ENCODE data around the gene CDC42BPB.
A peak's percentile ranks its signal among the peaks of the same experiment; 100 is the strongest.

CDC42BPB gene

DNA sequence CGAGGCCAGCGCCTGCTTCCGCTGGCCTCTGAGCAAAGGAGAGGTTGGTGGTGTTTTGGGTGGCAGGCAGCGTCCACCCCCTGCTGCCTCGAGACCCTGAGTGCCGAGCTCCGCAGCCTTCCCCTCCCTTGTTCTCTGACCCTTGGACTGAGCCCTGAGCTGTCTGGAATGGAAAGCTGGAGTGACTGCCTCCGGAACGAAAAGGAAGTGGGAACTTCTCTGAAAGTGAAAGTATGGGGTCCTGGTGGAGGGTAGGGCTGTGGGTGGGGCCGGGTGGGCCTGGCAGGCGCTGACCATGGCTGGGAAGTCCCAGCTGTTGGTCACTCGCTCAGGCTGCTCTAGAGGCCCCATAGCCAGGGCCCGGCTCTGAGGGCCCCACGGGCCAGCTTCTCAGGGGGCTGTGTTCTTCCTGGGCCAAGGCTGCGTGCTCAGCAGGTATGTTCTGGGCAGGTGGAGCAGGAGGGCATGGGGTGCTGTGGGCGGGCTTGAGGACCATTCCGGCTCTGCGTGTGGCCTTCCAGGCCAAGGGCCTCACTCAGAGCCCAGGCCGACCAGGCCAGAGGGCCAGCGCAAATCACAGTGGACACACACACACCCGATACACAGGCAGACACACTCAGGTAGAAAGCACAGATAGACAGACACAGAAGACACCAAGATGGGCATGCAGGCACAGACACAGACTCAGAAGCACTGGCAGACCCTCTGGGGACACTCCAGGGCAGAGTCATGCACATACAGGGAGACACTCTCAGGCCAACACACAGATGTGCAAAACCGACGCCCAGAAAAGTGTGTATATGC, 37.3 kb upstream of the CDC42BPB start, which contains the start of gene EXOC3L4:
Gene EXOC3L4 (plus strand): TSS at position 320 of the 804 bp plus-strand sequence. CDS start 5,495 bp downstream, outside the sequence.
- DNase-seq (ENCODE audit: low spot score), result no peak

DNA sequence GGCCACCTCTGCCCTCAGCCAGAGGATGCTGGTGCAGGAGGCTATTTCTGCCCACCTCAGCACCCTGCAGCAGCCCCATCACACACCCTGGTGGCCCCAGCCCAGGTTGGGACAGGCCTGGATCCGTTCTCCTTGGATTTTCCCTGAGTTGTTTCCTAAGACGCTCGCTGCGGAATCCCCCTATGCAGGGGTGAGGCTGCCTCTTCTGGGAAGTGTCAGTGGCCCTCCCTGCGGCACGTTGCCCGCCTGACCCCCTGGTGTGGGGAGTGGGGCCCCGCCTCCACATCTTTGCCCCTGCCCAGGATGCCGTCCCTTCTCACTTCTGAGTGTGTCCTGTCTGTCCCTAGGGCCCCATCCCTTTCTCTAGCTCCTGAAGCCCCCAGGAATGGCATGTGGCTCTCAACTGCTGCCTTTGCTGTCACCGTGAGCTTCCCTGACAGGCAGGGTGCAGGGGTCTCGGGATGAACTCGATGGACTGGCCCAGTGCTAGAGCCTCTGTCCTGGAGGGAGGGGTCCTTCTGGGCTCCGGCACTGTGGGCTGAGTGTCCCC, 36.6 kb upstream of the CDC42BPB start:
- no peak for DNase-seq (ENCODE audit: low spot score)

DNA sequence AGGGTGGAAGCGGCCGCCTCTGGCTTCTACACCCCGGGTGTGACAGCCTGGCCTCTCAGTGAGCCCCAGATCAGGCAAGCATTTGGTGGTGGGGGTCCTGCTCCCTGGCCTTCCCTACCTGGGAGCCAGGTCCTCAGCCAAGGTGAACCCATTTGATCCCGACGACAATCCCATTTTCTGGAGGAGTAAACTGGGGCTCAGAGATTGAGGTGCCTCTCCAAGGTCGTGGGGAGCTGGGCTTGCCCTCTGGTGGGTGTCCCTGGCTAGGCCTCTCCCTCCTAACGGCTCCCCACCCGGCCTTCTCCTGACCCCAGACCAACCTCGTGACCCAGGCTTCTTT, 34.5 kb upstream of the CDC42BPB start:
- DNase-seq (ENCODE audit: low spot score), result no peak

DNA sequence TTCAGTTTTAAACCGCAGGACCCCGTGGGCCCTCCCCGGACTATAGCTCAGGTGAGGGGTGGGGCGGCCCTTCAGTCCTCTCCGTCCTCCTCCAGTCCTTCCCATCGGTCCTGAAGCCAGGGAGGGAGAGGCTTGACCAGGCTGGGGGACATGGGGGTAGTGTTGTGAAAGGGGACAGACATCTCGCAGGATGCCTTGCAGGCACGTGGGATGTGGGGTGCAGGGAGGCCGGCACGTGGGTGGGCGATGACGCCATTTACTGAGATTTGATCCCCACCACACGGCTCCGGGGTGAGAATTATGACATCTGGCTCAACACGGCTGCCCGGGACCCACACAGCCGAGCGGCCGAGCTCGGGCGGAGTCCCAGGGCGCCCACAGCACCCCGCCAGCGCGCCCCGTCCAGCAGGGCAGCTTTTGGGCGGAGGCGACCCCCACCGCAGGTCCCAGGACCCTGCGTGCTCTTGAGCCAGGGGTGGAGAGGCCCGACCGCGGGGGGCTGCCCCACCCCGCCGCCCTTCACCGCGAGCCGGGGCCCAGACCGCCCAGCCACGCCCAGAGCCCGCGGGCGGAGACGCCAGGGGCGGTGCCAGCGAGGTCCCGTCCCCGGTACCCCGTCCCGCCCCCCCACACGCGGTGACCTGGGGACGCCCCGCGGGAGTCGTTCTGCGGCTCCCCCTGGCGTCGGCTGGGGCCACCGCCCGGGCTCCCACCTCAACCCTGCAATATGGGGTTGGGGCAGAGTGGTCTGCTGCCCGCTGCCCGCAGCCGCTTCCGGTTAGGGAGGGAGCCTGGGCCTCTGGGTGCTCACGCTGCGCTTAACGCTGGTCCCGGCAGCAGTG, 33.9 kb upstream of the CDC42BPB start:
- no peak for DNase-seq (ENCODE audit: low spot score)

DNA sequence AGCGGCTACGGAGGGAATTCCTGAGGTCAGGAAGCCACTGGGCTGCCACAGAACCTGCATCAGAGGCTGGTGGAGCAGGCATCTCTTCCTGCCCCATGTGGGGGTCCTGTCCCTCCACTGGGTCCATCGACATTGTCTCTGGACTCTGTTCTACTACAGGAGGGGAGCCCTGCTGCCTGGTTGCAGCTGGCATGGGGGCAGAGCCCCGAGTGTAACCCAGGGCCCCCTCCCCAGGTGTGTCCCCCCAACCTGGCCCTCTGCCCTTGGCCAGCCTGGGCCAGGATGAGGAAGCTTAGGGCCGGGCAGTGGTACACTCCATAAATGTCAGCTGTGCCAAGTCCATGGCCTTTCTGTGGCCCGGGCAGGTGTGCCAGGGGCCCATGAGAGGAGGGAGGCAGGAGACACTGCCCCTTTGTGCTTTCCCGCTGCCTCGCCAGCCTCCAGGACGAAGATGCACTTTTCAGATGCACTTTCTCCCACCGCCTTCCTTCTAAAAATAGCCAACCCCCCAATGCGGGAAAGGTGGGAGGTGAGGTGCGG, 33.2 kb upstream of the CDC42BPB start:
- DNase-seq (ENCODE audit: low spot score), result no peak

DNA sequence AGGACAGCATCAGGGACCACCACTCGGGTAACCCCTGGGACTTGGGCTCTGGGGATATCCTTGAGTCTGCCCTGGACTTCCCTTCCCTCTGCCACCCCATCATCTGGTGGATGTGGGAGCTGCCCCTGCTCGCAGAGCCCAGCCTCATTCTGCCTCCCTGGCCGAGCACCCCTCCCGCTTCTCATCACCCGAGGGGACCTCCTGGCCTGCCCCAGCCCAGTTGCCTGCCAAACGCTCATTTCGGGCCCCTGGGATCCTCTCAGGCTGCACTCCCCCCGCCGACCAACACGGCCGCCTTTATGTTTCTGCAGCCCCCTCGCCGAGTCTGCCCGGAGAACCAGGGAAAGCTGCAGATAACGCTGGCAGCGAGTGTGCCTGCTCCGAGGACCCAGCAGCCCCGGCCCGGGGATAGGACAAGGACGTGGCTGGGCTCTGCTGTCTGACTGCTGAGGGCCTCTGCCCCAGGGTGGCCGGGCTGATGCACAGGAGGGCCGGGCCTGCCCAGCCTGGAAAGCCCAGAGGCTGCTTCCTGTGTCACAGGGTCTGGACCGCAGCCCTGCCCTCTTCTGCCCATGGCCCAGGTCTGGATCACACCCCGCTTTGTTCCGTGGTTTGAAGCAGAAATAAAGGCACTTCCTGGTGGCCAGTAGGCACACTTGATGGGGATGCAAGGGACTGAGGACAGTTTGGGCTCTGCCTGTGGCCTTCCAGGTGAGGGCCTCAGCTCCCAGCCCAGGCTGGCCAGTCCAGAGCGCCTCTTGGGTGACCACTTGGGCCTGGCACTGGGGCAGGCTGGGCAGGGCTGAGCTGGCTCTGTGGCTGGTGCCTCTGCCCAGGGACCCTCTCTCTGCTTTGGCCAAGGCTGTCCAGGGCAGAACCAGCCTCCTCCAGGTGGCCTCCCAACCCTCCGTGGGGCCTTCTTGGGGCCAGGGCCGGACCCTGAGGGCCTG, 32.3 kb upstream of the CDC42BPB start:
- DNase-seq (ENCODE audit: low spot score), result no peak

DNA sequence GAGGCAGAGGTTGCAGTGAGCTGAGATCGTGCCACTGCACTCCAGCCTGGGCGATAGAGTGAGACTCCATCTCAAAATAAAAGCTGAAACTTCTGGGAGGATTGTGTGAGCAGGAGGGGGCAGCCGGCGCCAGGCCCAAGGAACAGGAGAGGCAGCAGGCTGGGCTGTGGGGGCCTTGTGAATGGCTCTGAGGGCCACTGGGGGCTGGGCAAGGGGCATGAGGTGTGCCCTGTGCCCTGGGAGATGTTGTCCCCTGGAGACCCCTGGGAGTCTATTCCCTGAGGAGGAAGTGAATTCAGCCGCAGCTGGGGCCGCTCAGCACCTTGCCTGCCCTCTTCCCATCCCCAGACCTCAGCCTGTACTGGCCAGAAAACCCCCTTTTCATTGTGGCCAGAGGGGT, 31.6 kb upstream of the CDC42BPB start:
- no peak for DNase-seq (ENCODE audit: low spot score)

DNA sequence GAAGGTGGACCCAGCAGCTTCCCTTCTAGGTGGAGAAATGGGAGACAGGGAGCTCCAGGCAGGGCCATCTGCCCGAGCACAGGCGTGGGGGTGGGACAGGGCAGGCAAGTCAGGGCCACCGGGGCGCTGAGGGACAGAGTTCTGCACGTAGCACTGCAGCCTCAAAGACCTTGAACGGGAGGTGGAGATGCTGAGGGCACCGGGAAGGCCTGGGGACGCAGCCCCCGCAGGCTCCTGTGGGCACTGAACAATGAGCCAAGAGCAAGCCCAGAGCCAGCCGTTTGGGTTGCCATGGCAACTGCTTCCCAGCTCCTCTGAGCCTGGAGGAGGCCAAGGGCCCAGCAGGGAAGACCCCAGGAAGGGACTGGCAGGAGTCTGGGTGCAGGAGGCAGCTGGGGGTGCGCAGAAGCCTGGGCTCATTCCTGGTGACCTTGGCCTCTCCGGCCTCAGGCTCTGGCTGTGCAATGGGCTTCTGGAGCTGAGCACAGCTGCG, 30.0 kb upstream of the CDC42BPB start:
- DNase-seq (ENCODE audit: low spot score), result peak; percentile 30

DNA sequence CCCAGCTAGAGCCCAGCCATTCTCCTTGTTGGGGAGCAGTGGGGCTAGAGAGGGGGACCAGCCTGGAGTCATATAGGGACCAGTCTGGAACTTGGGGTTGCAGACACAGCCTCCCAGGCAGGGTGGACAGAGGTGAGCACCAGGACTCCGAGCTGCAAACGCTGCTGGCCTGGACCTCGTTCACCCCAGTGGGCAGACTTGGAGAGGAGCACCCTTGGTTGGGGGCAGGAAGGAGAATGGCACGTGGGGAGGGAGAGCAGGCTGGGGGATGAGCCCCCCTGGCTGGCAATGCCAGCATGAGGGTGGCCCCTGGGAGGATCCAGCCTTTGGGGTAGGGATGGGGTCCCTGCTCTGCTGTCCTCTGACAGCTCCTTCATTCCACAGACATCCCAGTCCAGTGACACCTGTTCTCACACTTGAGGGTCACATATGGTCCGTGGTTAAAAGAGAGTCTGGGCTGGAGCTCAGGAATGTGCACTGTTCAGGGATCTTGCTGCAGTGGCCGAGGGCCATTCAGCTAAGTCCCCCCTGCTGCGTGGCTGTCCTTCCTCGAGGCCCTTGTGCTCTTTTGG, 29.5 kb upstream of the CDC42BPB start:
- DNase-seq (ENCODE audit: low spot score), result no peak

DNA sequence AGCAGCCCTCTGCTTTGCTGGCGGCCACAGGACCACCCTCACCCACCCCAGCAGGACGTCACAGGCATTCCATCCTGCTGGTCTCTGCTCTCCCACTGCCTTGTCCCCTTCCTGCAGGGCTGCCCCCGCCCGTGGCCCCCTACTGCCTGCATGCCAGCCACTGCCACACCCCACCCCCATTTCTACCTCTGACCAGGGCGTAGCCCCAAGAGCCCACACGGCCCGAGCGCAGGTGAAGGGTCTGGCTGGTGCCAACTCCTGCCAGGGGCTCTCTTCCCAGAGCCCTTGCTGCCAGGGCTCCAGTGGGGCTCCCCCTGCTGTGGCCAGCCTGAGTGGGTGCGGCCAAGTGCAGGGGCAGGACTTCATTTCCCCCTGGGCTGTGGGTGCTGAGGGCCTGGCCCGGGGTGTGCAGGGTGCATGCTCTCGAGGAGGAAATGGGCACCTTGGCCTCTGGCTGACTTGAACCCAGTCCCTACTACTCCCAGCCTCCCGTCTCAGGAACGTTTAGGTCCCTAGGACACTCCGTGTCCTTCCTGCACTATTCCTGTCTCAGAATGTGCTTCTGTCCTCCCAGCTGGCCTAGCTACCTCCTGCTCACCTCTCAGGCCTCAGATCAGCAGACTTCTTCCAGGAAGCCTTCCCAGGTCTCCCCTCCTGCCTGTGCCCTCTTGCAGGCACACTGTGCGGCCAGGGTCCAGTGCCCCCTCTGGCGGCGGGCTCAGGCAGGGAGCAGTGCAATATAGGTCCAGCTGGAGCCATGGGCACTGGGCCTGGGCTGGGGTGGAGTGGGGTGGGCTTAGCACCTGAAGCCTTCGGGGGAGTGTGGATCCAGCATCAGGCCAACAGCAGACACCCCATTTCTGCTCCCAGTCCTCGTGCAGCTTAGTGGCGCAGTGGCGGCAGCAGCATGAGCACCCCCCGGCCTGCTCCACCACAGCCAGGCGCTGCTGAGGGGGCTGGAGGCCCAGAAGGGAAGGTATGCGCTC, 28.1 kb upstream of the CDC42BPB start:
- DNase-seq (ENCODE audit: low spot score), result no peak

DNA sequence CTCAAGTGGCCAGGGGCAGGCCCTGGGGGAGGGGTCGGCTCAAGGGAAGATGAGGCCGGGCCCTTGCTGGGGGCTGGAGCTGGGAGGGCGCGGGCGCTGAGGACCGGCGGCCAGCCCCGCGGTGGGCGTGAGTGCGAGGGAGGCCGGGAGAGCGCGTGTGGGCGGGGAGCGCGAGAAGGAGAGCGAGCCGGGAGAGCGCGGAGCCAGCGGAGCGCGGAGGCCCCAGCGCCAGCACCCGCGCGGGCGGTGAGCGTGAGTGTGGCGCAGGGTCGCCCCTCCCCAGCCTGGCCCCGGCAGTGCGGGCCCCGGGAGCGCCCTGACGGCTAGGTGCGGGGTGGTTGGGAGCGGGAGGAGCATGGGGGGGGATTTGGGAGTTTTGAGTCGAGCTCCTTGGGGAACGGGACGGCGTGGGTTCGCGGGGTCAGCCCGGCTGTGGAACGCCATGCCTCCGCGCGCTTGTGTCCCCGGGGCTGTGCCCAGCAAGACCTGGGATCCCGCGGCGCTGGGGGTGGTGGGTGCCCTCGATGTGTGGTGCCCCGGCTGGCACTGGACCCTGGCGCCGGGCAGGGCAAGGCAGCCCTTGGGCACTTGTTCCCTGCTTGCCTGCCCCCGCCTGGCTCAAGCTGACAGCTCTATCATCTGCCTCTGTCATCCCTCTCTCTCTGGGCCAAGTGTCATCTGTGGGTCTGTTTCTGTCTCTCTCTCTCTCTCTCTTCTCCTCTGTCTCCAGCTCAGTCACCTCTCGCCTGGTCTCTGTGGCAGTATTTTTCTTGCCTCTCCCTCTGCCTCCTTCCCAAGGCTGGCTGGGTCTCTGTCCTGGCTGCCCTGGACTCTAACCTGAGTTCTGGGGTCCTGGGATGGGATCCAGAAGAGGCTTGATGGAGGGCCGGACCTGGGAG, 26.9 kb upstream of the CDC42BPB start, which contains the start of gene LBHD2:
Gene LBHD2 (plus strand): TSS at position 190 of the 899 bp plus-strand sequence. CDS start 1,803 bp downstream, outside the sequence.
- no peak for DNase-seq (ENCODE audit: low spot score)

DNA sequence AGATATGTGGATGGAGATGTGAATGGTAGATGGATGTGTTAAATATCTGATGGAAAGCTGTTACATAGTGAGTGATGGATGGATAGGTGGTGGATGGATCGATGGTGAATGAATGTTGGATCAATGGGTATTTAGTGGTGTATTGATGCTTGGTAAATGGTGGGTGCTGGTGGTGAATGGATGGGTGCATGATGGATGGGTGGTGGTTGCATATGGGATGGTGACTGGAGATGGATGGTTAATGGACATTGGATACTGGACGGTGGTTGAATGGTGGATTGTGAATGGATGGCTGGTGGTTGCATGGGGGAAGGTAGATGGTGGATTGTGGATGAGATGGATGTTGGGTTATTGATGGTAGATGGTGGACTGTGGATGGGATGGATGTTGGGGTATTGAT, 24.6 kb upstream of the CDC42BPB start:
- DNase-seq (ENCODE audit: low spot score), result no peak

DNA sequence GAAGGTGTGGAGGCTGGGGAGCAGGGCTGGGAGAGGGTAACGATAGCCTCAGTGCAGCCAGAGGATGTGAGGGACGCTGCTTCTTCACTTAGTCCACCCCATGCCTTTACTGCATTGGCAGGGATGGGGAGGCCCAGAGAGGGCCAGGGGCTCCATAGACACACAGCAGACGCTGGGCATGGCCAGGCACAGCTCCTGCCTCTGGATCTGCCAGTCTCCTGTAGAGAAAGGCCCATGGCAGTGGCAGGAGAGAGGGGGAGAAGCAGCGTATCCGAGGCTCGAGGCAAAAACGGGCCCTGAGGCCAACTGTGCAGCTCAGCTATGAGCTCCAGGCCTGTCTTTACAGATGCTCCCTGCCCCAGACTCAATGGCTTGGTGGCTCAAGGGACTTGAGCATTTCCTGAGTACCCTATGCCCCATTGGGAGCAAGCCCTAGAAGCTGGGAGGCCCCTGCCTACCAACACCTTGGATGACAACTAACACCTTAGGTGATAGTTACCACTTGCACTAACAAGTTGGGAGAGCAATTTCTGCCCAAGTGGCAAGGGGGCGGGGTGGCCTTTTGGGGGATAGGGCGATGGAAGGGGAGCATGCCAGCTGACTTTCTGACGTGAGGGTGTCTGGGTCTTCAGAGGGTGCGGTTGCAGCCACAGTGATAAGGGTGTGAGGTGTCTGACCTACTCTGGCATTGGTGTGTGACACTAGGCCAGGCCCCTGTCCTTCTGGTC, 21.7 kb upstream of the CDC42BPB start:
- no peak for DNase-seq (ENCODE audit: low spot score)

DNA sequence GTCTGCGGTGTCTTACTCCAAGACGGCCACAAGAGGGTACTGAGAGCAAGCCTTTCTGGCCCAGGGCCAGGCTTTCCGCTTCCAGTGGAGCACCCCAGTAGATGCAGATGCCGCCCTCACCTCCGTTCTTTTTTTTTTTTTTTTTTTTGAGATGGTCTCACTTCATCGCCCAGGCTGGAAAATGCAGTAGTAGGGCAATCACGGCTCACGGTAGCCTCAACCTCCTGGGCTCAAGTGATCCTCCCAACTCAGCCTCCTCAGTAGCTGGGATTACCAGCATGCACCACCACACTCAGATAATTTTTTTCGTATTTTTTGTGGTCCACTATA, 21.0 kb upstream of the CDC42BPB start:
- peak; percentile 84 for DNase-seq (ENCODE audit: low spot score)

DNA sequence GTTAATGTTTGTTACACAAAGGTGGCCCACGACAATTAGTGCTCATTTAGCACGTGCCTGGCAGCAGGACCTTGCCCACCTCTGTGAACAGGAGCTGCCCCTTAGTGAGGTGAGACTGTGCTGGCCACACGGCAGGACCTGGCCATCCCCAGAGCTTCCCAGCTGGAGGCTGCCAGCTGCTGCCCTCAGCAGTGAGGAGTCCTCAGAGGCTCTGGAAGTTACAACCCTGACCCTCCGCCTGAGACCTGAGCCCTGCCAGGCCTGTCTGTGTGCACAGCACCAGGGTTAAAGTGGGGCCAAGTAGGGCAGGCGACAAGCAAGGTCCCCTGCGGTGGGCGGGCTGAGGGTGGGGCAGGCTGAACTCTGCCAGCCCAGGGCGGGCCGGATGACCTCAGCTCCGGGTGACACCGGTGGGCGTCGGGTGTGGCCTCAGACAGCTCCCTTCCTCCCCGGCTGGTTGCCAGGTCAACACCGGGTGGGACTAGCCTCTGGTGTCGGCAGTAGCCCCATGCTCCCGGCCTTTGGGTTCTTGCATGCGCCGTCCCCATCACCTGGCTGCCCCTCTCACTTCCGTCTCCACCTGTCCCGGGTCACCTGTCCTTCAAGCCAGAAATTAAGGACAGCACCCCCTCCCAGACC, 17.5 kb upstream of the CDC42BPB start:
- DNase-seq (ENCODE audit: low spot score), result no peak

DNA sequence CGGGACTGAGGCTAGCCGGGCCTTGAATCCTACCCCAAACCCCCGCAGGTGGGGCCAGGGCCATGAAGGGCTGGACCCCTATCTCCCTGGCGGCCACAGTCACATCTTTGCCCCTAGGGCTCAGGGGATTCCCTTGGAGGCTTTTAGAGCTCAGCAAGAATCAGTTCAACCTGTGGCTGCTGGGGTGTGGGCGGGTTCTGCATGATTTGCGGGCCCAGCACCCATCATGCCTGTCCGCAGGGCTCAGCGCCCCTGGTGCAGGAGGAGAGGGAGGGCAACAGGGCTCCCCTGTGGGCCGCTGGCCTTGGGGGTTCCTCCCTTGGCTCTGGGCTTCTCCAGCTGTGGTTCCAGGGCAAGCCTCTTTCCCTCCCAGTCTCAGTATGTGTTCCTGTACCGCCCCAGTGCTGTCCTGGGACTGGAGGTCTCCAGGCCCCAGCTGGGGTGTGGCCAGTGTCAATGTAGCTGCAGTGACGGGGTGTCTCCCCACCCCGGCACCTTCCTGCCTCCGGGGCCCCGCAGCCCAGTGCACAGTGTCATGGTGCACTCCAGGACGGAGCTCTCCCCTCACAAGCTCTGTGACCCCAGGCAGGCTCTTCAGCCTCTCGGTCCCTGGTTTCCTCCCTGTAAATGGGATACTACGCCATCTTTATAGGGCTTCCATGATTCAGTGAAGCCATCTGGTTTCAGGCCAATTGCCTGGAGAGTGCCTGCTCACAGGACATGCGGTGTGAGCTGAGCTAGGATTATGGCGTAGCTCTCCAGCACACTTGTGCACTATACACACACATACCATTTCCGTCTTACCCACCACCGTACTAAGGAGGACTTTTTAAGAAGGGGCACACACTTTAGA, 16.8 kb upstream of the CDC42BPB start:
- DNase-seq (ENCODE audit: low spot score), result peak; percentile 45

Data from cerebellar cortex (tissue), 1 donor.